Spleen (tissue), 11 donors: Measurements from ENCODE around the gene PGF. TPM values are rescaled to one million over a fixed set of nuclear protein-coding genes. Genes with fewer than 3 reads are reported as not detected.

ENCODE experiments used
- DNase-seq: peaks from one replicate; pipeline ENCODE4 v3.0.0-alpha.2; 2020
- H3K27ac ChIP-seq, 8 donors: fragments of 200-600 bp; sonication (generic) in 7 of 8; 1 replicate in 4 of 8; 2 replicates in 4 of 8; pipeline versions ENCODE4 v1.5.0 to v1.8.0; 2016 to 2021; ENCODE audit warnings: inconsistent platforms in 4 of 8, mild to moderate bottlenecking in 4 of 8, moderate library complexity in 1 of 8
- H3K27me3 ChIP-seq, 7 donors: fragments of 200-600 bp; sonication (generic) in 6 of 7; replicated peaks in 1 of 7; 1 replicate in 4 of 7; 2 replicates in 3 of 7; pipeline versions ENCODE4 v1.5.0 to v1.8.0; 2016 to 2021; ENCODE audit warnings: inconsistent platforms in 3 of 7, mild to moderate bottlenecking in 1 of 7
- H3K36me3 ChIP-seq, 6 donors: fragments of 200-600 bp; sonication (generic) in 5 of 6; 1 replicate in 4 of 6; 2 replicates in 2 of 6; pipeline versions ENCODE4 v1.5.0 to v1.8.0; 2016 to 2021; ENCODE audit warnings: inconsistent platforms in 2 of 6
- H3K4me1 ChIP-seq, 6 donors: fragments of 200-600 bp; sonication (generic) in 5 of 6; 1 replicate in 3 of 6; 2 replicates in 3 of 6; pipeline versions ENCODE4 v1.5.0 to v1.8.0; 2016 to 2021; ENCODE audit warnings: inconsistent platforms in 3 of 6
- H3K4me3 ChIP-seq, 8 donors: fragments of 200-600 bp; sonication (generic) in 7 of 8; 1 replicate in 4 of 8; 2 replicates in 4 of 8; pipeline versions ENCODE4 v1.5.0 to v1.8.0; 2016 to 2021; ENCODE audit warnings: inconsistent platforms in 4 of 8, mild to moderate bottlenecking in 4 of 8, moderate library complexity in 2 of 8
- H3K9me3 ChIP-seq, 8 donors: fragments of 200-600 bp; sonication (generic) in 7 of 8; 1 replicate in 4 of 8; 2 replicates in 4 of 8; pipeline versions ENCODE4 v1.5.0 to v1.8.0; 2016 to 2021; ENCODE audit warnings: inconsistent platforms in 4 of 8
- CTCF ChIP-seq, 11 experiments: fragments of 200-600 bp in 7 of 11; fragments of 450-650 bp in 4 of 11; sonication (generic) in 4 of 11; IDR thresholded peaks in 8 of 11; conservative IDR thresholded peaks in 3 of 11; 1 replicate in 7 of 11; 2 replicates in 4 of 11; pipeline versions ENCODE4 v1.4.0 to v1.8.0; 2016 to 2021; ENCODE audit warnings: antibody characterized with exemption in 11 of 11, inconsistent platforms in 4 of 11, mild to moderate bottlenecking in 1 of 11
- POLR2A ChIP-seq, 3 donors: fragments of 450-650 bp; IDR thresholded peaks; one replicate each; pipeline ENCODE4 v1.5.1; 2017; ENCODE audit warnings: antibody characterized with exemption in 3 of 3, mild to moderate bottlenecking in 1 of 3
- POLR2AphosphoS5 ChIP-seq, 3 donors: sonication (generic); formaldehyde crosslinking; IDR thresholded peaks; one replicate each; pipeline ENCODE4 v1.5.1; 2017; ENCODE audit warnings: antibody characterized with exemption in 3 of 3
- WGBS, 5 donors: extraction: QIAGEN DNeasy Blood & Tissue Kit in 3 of 5; methylation state at CpG; one replicate each; pipeline versions ENCODE4 v1.1.5 to v1.1.7; 2013 to 2018; 5-methylcytosine and 5-hydroxymethylcytosine counted together
- intact Hi-C: fragments of 100-400 bp; cut with DNase I; formaldehyde crosslinking; loops from one replicate; pipeline ENCODE4 v1.15.0; 2023; ENCODE audit warnings: low total_unique reads
- polyA plus RNA-seq, 3 donors: library from polyadenylated mRNA; stranded (reverse); fragments of 200-250 nt; gene quantifications; one replicate each; pipeline ENCODE4 v1.2.1, GENCODE V29; 2013
- total RNA-seq, 7 donors: library from RNA; depleted of rRNA in 3 of 7; stranded (reverse); fragments of >200 nt in 3 of 7; fragmentation: NEBNext Ultra II Directional in 4 of 7; extraction: Animal tissue kit (Norgen Biotek cat#: 25700) in 4 of 7; gene quantifications; one replicate each; pipeline versions ENCODE4 v1.1.0 to v1.2.1, GENCODE V29; 2016 to 2021
- donor health status: healthy with polysubstance abuse.
- donor health status: DM: no; HTN: no; CAD: no; lungs with moderate emphysema.
- donor health status: DM: no; HTN: no; CAD: no.
- donor health status: Bipolar disorder and iron deficiency.
- donor health status: healthy.
- donor health status: DM: no; HTN: no; CAD: no.
- donor health status: DM: yes; HTN: yes; CAD: no.

PGF gene
- total and polyA plus RNA-seq, 10 donors: 0.87 to 7.7 (median 2.7) TPM

DNA sequence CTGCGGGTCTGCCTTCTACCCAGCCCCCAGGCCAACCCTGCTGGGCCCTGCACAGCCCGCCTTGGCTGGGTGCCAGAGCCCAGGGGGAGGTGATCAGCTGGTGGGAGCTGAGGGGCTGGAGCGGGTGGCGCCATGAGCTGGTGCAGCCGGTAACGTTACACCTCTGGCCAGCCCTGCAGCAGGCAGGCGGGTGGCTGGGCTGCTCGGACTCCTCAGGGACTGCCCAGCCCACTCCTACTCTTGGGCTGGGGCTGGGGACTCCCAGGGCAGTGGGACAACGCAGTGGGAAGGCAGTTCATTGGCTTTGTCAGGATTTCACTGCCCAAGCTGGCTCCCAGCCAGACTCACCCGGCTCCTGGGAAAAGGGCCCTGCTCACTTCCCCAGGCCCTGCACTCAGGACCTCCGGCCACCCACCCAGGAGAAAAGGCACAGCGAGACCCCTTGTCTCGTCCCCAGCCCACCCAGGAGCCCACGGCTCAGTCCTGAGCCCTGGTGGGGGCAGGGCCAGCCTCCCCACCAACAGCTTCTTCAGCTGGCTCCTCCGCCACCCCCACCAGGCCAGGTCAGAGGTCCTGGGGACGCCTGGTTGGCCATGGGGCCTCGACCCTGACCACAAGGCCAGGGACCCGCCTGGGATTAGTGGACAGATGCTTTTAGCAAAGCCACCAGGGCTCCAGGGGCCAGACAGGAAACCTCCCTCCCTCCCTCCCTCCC lies 1.0 kb downstream of the PGF start:
- H3K27me3 ChIP-seq: peaks cover 0 to 56% (median 12%) of the 10 kb centered on the region in 7 donors
- H3K36me3 ChIP-seq: no peaks in the 10 kb centered on the region
- peaks cover 7 to 37% (median 22%) of the 10 kb centered on the region in 6 donors for H3K4me1 ChIP-seq
- intact Hi-C loops: no loop called here
- TF ChIP-seq POLR2A (IDR thresholded peaks at IDR 0.05): no peak
- TF ChIP-seq POLR2AphosphoS5 (IDR thresholded peaks at IDR 0.05): peak in 1 of 3 donors; percentile 10
- H3K4me3 ChIP-seq: peak overlapping the region in 4 of 8 donors; percentile 49 to 70 (median 52)
- DNase-seq: no peak
- H3K9me3 ChIP-seq: no peaks in the 10 kb centered on the region
- WGBS, 5 donors: 40 to 68% (median 59%) methylated on average over 8 to 18 of the region's 18 CpGs
- H3K27ac ChIP-seq: peak overlapping the region in 1 of 8 donors; percentile 13

GRCh38 chr14:74953686-74954085 lies 1.7 kb downstream of the PGF start:
- Histone ChIP-seq H3K4me3 (peak overlapping the region in 2 of 8 donors; percentile 49 to 70), H3K9me3 (no peaks in the 10 kb centered on the region), H3K27ac (no peak overlapping the region), H3K4me1 (peaks cover 7 to 37% (median 22%) of the 10 kb centered on the region in 6 donors), H3K27me3 (peaks cover 0 to 63% (median 12%) of the 10 kb centered on the region in 7 donors), H3K36me3 (no peaks in the 10 kb centered on the region)
- TF ChIP-seq CTCF (IDR thresholded peaks at IDR 0.05 in 8 of 11, conservative IDR thresholded peaks at IDR 0.05 in 3 of 11): no peak
- no peak for TF ChIP-seq POLR2A (IDR thresholded peaks at IDR 0.05)
- no peak for TF ChIP-seq POLR2AphosphoS5 (IDR thresholded peaks at IDR 0.05)
- WGBS, 5 donors: 84 to 98% (median 90%) methylated on average over 4 to 5 of the region's 5 CpGs
- intact Hi-C loops: no loop called here
- DNase-seq: no peak

- intact Hi-C loops: no loop called here
- H3K27ac ChIP-seq: no peak overlapping the region
- no peak overlapping the region for H3K4me3 ChIP-seq
- peaks cover 7 to 37% (median 22%) of the 10 kb centered on the region in 6 donors for H3K4me1 ChIP-seq
- no peaks in the 10 kb centered on the region for H3K9me3 ChIP-seq
- H3K36me3 ChIP-seq: no peaks in the 10 kb centered on the region
- DNase-seq: no peak
- WGBS, 5 donors: 83 to 91% (median 89%) methylated on average over 16 to 18 of the region's 18 CpGs
- H3K27me3 ChIP-seq: peaks cover 0 to 63% (median 12%) of the 10 kb centered on the region in 7 donors
- TF ChIP-seq POLR2AphosphoS5 (IDR thresholded peaks at IDR 0.05) (no peak), POLR2A (IDR thresholded peaks at IDR 0.05) (no peak), CTCF (IDR thresholded peaks at IDR 0.05 in 8 of 11, conservative IDR thresholded peaks at IDR 0.05 in 3 of 11) (no peak)
These were observed 2.5 kb downstream of the PGF start for GRCh38 chr14:74952697-74953484.

- H3K27ac ChIP-seq: no peak overlapping the region
- intact Hi-C loops: no loop called here
- no peak overlapping the region for H3K4me3 ChIP-seq
- peaks cover 7 to 40% (median 22%) of the 10 kb centered on the region in 6 donors for H3K4me1 ChIP-seq
- H3K9me3 ChIP-seq: no peaks in the 10 kb centered on the region
- peak; percentile 40 for DNase-seq
- H3K27me3 ChIP-seq: peaks cover 0 to 63% (median 12%) of the 10 kb centered on the region in 7 donors
- H3K36me3 ChIP-seq: no peaks in the 10 kb centered on the region
- WGBS, 5 donors: 77 to 89% (median 84%) methylated on average over 6 of the region's 6 CpGs
- TF ChIP-seq POLR2AphosphoS5 (IDR thresholded peaks at IDR 0.05): no peak
- no peak for TF ChIP-seq CTCF (IDR thresholded peaks at IDR 0.05 in 8 of 11, conservative IDR thresholded peaks at IDR 0.05 in 3 of 11)
- TF ChIP-seq POLR2A (IDR thresholded peaks at IDR 0.05): no peak
These were observed 3.2 kb downstream of the PGF start for GRCh38 chr14:74952180-74952665.
